Measurements from ENCODE around the gene TACO1.

TACO1 gene

DNA sequence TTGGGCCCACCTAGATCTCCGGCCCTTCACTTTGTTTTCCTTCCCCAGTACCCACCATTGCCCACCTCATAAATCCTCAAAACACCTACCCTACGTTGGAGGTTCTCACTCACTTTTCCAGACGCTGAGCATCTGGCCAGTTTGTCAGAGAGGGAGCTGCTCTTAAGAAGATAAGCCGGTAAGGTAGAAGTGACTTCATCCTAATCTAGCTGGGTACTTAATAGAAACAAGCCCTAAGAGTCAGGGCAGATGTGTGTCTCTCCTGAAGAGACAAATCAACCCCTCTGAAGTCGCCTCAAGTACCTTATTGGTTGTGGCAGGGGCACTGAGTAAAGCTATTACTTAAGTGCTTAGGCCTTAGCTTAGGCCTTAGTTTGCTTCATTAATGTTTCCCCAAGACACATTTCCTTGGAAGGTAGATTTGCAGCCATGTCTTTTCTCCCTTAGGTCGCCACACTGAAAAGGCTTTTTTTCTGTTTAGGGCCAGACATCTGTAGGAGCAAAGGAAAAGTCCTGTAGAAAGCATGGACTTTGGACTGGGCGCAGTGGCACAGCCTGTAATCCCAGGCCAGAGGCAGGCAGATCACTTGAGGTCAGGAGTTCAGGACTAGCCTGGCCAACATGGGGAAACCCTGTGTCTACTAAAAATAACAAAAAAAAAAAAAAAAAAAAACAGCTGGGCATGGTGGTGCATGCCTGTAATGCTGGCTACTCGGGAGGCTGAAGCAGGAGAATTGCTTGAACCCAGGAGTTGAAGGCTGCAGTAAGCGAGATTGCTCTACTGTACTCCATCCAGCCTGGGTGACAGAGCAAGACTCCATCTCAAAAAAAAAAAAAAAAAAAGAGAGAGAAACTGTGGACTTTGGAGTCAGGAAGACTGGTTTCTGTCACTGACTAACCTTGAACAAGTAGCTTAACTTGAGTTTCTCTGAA is 1.0 kb downstream of the TACO1 start:
- no peak for DNase-seq

DNA sequence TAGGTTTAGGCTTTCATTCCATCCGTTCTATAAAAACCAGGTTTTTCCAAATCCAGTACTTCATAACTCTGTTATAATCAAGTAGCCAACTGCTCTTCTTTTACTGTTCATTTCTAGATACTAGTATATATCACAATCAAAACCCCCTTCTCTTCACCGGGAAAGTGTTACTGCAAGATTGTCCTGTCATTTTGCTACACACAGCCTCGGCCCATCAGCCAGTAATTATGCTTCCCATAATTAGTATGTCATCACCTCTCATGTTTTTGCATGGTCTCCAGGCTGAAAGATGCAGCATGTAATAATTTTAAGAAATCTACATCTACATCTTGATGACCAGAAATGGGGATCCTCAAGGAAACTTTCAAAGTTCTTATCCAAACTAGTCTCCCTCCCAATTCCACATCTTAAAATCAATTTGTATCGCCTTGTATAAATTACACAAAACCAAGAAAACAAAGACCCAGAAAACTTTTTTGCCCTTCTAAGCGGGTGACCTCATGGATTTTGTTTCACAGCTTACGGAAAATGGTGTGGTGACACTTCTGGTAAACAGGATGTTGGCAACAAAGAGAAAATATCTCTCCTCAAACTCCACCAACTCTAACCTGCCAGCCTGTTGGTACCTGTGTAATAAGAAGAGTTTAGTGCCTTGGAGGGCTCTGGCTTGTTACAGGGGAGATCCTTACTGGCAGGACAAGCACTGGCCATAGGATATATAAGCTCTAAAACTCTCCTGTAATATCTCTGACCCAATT is 9.3 kb downstream of the TACO1 start:
- DNase-seq, result no peak

DNA sequence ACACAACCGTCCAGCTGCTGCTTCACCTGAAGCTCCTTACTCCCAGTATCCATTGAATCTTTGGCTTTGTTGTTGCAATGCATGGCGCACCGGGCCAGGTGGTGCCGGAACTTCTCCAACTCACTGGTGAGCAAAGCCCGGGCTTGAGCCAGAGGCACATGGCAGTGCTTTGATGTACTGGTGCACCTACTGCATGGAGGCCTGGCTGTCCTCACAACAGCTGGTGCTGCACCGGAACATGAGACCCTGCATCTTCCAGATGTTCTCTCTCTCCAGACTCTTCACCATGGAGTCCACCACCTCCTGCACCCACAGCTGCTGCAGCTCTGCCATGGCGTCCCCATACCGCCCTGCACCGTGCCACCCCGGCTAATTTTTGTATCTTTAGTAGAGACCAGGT is 10.2 kb downstream of the TACO1 start:
- no peak for DNase-seq

DNA sequence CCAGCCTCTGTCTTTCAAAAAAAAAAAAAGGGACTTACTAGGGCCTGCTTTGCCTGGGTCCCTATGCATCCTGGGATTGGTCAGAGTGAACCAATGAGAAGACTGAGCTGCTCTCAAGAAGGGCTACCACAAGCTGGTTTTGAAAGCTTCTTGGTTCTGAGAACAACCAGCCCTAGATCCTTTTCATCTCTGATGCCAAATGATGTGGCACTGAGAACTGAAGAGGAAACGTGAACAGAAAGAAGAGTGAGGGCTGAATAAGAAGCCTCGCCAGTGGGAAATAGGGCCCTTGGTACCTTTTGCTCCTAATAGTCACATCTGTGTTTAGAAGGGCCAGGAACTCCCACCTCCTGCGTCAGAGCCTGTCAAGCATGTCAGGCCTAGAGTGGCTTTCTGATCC is 10.7 kb downstream of the TACO1 start:
- no peak for DNase-seq

DNA sequence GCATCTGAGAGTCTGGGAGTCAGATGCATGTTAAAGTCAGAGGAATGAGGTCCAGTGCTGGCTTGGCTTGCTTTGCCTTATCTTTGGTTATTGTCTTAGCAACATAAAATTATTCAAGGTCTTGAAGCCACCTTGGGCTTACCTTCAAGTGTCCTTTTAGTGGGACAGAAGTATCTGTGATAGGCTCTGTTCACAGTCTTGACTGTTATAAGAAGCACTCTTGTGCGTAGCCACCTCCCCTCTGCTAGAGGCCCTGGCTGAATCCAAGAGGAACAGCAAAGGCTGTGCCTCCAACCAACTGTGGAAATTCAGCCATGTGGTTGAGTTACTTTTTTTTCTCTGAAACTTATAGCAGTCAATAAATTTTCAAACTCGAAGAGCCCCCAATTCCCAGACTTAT is 13.0 kb downstream of the TACO1 start:
- DNase-seq, result no peak

DNA sequence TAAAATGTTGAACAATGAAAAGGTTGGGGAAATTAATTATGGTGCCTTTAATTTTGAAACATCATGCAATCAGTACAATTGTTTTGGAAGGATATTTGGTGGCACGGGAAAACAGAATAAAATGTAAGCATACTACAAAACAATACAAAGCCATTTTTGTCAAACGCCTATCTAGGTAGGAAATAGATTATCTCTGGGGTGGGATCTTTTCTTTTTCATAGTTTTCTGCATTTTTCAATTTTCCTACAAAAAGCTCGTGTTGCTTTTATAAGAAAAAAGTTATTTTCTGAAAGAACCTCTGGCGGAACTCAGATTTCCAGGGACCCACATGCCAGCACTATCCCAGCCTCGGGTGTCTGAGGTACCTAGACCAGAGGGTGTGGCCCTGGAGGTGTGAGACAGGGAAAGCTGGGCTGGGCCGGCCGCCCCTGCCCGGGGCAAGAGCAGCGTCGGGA is 20.6 kb downstream of the TACO1 start:
- DNase-seq, result no peak

DNA sequence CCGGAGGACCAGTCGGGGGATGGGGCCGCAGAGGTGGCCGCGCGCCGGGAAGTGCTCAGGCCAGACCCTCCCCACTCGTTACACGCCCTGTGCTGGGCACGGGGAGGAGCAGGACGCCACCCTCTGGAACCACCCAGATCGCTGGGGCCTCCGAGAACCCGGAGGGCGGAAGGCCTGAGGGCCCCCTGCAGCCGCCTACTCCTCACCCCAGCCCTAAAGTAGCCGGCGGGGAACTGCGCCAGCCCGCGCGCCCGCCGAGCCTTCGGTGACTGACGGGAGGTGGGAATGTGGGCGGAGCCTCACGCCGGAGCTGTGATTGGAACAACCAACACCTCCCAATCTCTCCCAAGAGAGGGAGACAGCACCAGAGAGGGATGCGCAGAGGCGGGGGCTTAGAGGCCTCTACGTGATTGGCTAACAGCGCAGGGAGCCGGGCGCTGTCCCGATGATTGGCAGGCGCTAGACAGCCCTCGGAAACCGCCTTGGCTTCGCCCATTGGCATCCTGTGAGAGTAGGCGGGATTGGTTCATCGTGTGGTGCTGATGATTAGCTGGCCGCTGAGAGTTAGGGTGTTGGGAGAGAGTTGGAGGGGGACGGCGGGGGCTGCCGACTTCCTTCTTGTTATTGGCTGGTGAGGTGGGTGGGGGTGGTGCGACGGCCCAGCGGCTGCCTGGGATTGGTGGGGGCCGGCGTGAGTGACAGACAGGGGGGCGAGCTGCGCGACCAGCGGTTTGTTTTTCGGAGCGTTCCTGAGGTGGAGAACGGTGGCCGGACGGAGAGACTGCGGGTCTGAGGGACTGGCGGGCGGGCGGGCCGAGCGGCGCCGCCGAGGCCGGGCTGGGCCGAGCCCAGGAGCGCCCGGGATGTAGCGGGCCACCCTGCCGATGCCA is 21.2 kb downstream of the TACO1 start, which contains the start of gene MAP3K3:
TSS of gene MAP3K3 (plus strand) at position 734 of the 890 bp plus-strand sequence. CDS start 343 bp downstream, outside the sequence.
- peak; percentile 98 for DNase-seq

DNA sequence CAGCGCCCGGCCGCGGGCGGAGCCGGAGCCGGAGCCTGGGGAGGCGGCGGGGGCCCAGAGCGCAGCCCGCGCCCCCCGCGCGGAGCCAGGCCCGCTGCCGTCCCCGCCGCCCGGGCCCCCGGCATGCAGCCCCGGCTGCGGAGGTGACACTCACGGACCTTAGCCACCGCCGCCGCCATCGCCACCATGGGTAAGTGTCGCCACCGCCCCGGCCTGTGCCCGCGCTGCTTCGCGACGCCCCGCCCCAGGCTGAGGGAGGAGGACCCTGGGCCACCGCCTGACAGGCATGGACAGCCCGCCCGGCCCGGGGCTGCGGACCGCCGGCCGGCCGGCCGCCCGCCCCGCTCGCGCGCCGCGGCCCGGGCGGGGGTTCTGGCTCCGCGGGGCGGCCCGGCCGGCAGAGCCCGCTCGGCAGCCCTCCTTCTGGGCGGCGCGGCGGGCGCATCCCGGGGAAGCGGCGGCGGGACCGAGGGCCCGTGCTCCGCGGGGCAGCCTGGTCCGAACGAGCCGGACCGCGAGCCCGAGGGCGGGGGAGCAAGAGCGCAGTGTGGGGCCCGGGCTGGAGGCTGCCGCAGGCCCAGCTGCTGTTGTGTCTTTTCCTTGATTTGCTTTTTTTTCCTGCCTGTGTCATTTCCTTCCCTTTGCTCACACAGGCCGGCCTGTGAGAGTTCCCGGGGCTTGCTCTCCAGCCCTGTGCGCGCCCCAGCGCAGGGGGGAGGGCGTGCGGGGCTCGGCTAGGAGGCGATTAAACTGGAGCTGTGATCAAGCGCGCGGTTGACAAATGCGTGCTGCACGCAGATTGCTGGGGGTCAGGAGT is 22.1 kb downstream of the TACO1 start:
- peak; percentile 31 for DNase-seq

DNA sequence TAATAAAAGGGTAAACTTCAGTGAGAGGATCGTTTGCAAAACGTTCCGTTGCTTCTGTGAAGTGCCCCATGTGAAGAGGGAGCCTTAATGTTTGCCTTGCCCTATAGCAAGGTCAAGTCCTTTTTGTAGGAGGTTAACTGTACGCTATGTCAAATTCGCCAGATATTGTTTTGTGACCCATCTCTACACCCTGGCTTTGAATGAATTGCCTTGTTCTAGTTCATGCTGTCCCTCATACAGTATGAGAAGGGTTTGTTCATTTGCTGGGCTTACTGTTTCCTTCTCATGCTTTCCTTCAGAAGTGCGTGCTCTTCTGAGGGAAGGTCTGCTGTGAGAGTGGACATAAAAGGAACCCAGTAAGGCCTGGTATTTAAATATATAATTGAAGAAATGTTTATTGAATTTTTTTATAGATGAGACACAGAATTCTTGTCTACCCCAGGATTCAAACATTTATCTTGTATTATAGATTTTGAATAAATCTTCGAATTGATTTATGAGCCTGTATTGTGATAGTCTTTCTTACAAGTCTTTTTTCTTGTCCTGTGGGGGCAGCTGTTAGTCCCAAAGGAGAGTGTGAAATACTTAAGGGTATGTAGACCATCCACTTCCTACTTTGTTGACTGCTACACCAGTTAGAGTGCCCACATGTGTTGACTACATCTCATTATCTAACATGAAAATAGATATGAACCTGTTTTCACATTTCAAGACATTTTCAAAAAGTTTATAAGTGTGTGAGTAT is 23.3 kb downstream of the TACO1 start:
- DNase-seq, result no peak

DNA sequence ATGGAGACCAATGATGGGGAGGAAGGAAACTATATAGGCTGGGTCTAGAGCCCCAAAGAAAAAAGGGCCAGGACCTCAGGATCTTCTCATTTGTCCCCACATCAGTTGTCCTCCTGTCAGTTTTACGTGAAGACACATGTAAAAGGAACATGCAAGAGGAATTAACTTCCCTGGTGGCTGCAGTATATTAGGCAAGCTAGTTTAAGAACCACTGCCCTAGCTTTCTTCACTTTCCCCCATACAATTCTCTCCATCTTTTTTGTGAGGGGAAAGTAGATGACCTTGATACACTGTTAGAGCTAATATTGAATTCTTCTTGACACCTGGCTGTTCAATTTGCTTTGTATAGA is 23.8 kb downstream of the TACO1 start:
- no peak for DNase-seq

DNA sequence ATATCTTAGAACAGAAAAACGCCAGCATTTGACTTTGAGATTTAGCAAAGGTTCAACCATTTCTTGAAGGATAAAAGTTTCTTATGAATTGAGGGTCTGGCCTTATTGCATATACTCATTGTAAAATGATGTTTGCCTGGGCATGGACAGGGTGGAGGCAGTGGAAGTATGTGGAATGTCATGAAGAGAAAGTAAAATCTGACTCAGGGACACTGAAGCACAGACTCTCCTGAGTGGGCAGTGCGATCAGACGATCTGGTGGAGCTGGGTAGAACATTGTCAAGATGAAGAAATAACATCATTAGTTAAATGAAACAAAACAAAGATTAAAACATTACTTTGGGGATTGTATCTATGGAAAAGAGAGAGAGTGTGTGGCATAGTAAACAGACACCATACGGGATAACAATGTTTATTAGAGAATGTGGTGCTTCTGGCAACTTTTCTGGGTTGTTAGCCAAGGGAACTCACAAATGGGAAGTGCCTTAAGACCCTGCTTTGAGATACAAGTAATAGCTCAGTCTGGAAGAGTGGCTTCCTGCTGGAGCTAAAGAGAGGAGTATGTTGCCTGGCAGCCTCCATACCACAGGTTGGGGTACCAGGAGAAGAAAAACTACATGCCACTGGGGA is 26.0 kb downstream of the TACO1 start:
- no peak for DNase-seq

DNA sequence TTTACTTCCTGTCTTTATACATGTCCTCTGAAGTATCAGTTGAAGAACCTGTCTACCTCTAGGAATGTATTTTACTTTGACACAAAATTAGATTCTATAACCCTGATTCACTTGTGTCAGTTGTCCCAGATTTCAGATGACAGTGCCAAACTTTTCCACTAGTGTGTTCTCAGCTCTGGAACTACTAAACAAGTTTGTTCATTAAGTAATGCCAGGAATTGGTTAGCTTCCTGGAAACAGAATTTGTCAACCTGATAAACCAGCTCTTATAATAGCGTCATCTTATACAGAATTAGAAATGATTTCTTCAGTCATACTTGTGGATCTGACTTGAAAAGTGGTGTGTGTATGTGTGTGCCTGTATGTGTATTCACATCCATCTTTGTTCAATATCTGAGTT is 28.9 kb downstream of the TACO1 start:
- no peak for DNase-seq

DNA sequence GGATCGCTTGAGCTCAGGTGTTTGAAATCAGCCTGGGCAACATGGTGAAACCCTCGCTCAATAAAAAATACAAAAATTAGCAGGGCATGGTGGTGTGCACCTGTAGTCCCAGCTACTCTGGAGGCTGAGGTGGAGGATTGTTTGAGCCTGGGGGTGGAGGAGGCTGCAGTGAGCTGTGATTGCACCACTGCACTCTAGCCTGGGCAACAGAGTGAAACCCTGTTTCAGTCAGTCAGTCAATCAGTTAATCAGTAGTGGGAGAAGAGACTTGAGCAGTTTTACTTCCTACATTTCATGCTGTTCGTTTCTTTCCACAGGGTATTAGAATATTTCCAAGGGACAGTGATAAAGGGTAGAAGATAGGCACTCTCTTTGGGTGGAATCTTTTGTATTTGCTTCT is 30.4 kb downstream of the TACO1 start:
- no peak for DNase-seq

DNA sequence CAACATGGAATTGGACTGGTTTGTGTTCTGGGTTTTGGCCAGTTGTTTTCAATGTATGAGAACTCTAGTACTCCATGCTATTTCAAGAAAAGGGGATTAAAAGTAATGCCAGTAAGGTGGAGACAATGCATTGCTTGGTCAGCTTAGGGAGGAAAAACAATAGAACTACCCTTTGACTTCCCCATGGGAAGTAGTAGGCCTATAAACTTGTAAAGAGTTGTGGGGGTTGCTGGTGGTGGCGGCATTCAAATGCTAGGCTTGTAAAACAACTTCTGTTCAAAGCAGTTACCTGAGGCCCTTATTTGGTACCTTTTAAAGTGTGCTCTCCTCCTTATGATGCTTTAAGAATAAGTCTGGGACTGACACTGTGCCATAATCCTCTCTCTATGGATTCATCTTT is 30.9 kb downstream of the TACO1 start:
- no peak for DNase-seq

DNA sequence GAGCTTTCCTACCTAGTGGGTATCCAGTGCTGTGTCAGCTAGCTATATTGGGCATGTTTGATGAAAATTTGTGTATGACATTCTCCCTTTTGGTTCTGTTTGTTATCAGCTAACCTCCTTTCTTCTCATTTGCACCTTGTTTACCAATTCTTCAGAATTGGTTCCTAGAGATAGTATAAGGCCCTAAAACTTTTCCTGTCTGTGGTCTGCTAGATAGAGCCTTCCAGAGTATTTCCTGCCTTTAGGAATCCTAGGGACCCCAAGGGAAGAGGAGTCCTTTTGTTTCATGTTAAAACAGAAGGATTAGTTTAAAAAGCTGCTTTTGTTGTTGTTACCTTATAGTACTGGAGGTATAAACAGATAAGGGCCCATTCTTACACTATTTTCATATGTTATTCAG is 33.0 kb downstream of the TACO1 start:
- DNase-seq, result no peak

DNA sequence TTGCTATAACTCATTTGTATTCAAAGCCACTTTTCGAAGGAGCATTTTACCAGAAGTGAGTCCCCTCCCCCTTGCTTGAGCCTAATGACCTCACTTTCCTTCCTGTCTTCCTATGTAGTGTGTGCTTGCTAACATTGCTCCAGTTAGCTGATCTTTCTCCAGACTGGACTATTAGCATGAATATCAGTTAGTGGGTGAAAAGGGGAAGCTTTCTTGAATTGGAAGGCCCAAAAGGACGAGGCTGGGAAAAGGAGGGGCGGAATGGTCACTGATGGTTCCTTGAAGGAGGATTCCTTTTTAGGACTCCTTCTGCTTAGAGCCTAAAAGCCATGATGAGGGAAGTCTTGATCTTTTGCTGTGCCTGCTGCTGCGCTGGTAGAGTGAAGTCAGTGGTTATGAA is 33.5 kb downstream of the TACO1 start:
- no peak for DNase-seq

DNA sequence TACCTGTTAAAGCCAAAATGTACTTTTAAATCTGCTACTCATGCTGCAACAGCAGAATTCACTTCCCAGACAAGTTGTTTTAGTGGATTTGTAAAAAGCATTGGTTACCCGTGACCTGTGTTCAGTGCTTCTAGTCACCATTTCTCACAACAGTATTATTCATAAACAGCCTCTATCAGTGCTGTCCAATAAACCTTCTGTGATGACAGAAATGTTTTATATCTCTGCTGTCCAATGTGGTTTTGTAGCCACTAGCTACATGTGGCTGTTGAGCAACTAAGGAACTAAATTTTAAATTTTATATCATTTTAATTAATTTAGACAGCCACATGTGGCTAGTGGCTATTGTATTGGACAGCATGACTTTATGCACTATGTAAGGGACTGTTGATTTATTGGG is 34.1 kb downstream of the TACO1 start:
- DNase-seq, result no peak

DNA sequence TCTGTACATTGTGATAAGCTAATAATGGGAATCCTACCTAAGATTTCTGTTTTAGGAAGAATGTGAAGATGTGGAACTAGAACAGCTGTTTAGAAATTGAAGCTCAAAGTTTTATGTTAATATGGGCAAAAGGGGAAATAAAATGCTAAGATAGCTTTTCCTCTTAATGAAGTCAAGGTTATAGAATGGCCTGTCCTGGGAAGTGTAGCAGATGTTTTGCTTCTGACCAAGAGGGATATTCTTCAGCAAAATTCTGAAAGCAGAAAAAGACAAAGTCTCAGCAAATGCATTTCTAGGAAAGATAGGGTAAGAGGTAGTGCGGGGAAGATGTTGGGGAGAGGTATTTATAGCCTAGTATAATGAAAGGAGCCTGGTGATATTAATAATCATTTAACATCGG is 34.6 kb downstream of the TACO1 start:
- no peak for DNase-seq

DNA sequence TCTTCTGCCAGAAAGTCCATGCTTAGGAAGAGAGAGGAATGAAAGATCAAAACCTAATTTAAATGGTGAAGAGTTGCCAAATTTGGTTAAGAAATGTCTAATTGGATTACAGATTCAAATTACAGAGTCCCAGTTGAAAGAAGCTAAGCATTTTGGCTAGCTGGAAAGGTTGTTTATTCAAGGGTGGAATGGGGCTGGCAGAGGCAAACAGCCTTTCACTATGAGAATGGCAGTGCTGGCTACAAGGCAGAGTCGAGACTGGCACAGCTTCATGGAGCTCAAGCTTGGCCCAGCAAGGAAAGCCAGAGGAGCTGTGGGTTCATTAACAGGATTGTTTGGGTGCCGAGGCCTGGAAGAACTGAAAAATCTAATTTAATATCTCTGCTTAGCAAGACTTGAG is 35.1 kb downstream of the TACO1 start:
- no peak for DNase-seq

DNA sequence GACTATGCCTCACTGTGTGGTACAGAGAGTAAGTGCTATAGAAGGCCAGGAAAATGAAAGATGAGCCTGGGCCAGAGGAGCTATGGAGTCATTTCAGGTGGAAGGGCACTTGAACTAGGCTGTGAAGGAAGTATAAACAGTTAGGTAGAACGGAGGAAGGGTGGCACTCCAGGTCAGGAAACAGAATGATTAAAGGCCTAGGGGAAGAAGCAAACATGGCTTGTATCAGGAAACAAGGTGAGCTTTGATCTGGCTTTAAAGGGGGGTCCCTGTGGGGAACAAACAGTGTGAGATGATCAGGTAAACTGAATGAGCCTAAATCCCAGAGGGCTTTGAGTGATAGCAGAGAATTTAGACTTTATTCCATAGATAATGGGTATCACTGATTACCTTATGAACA is 38.4 kb downstream of the TACO1 start:
- no peak for DNase-seq

DNA sequence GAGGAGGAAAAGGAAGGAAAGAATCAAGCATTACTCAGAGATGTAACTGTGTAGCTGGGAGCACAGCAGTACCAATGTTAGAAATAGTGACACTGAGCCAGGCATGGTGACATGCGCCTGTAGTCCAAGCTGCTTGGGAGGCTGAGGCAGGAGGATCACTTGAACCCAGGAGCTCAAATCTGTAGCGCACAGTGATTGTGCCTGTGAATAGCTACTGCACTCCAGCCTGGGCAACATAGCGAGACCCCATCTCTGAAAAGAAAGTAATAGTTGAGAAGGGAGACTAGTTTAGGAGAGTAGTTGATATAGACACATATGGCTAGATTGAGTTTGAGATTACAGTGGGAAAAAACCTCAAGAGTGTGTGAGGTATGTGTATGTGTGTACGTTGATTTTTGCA is 39.3 kb downstream of the TACO1 start:
- DNase-seq, result no peak
